Posterior vena cava (tissue), 2 donors: ENCODE data around the gene SERINC3. TPM values are rescaled to one million over a fixed set of nuclear protein-coding genes. Genes with fewer than 3 reads are reported as not detected.
"Not testable (repeated sequence)": the region's sequence is repeated elsewhere in the genome, so short reads cannot be mapped to it uniquely, and the experiment has no call there.

Experiments used
- DNase-seq: peaks from one replicate; pipeline ENCODE4 v3.0.0-alpha.2; 2020; ENCODE audit warnings: low spot score
- intact Hi-C, 2 donors: fragments of 100-400 bp; cut with DNase I; formaldehyde crosslinking; loops; one replicate each; pipeline versions ENCODE4 v1.14.1 to v1.14.2; 2022 to 2023
- total RNA-seq, 2 donors: library from RNA; stranded (reverse); fragmentation: NEBNext Ultra II Directional; extraction: Animal tissue kit (Norgen Biotek cat#: 25700); gene quantifications; one replicate each; pipeline ENCODE4 v1.2.1, GENCODE V29; 2021
- donor health status: DM: yes; HTN: yes; CAD: no.
- donor health status: DM: yes; HTN: yes; CAD: no.

The SERINC3 gene
- total RNA-seq, 2 donors from 2014 or later, result 95.0 to 104 TPM

DNA sequence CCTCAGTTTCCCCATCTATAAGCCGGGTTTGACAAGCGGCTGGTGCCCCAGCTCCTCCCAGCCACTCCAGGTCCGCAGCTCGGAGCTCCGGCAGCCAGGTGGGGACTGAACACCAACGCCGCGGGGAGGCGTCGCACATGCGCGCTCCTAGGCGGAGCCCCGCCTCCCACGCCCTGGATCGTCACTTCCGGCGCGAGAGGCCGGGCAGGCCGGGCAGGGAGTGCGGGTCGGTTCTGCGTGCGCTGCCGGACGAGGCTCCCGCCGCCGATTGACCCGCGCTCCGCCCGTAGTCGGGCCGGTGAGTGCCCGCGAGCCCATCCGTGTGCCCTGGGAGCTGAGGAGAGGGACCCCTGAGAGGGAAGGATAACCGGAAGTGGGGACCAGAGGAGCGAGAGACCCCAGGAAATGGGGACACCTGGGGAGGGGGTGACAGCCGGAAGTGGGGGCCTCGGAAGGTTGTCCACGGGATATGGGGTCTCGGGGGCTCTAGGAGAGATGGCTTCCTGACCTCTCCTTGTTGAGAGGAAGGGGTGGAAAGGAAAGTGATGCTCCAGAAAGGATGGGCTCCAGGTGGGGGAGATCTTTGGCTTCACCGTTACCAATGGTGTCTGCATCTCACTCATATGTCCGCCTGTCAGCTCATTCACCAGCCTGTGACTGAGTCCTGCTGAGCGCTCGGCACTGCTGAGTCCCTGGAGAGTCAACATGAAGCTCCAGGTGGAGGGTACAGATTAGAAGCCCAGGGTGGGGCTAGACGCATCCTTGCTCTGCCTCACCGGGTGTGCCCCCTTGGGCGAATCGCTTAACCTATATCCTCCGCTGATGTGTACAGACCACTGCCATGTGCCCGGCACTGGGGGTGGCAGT, 45.9 kb downstream of the SERINC3 start, which contains the start of gene TTPAL:
Gene TTPAL, plus strand, starts transcription at position 181 of the 867 bp plus-strand sequence. CDS start 4,126 bp downstream, outside the sequence.
- peak; percentile 96 for DNase-seq
- intact Hi-C loops, result loop anchor here in 1 of 2 donors (2.0 kb wide), 1 partner anchor 37 kb away; no protein-coding TSS in a partner anchor

DNA sequence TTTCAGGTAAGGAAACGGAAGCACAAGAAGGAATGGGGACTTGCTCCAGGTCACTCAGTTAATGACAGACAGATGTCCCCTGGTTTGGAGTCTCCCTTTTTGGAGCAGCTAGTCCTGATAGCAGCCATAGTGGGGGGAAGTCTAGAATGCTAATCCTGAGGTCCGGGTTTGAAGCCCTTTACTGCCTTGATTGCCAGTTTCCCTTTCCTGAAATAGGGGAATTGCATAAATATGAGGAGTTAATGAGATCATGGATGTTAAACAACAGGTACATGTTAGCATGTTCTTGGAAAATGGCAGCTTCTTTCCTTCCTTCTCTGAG, 46.5 kb downstream of the SERINC3 start:
- DNase-seq, result no peak
- intact Hi-C loops, result loop anchor here in 1 of 2 donors (2.0 kb wide), 1 partner anchor 37 kb away; no protein-coding TSS in a partner anchor

DNA sequence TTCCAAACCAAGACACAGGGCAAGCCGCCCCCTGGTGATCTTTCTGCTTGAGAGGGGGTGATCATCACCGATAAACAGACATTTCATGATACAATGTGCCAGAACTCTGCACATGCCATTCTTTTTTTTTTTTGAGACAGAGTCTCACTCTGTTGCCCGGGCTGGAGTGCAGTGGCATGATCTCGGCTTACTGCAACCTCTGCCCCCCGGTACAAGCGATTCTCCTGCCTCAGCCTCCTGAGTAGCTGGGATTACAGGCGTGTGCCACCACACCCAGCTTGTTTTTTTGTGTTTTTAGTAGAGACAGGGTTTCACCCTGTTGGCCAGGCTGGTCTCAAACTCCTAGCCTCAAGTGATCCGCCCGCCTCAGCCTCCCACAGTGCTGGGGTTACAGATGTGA, 49.6 kb downstream of the SERINC3 start:
- DNase-seq, intact Hi-C loops: not testable (repeated sequence)

DNA sequence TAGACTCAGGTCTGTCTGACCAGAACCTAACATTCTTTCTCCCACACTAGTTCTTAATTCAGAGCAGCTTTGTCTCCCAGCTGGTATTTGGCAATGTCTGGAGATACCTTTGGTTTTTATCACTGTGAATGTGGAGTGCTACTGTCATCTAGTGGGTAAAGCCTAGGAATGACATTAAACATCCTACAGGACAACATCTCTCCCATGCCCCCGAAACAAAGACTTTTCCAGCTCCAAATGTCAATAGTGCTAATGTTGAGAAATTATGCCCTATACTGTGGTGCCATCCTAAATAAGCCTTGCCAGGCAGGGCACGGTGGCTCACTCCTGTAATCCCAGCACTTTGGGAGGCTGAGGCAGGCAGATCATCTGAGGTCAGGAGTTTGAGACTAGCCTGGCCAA, 50.4 kb downstream of the SERINC3 start:
- no peak for DNase-seq
- intact Hi-C loops, result no loop called here

DNA sequence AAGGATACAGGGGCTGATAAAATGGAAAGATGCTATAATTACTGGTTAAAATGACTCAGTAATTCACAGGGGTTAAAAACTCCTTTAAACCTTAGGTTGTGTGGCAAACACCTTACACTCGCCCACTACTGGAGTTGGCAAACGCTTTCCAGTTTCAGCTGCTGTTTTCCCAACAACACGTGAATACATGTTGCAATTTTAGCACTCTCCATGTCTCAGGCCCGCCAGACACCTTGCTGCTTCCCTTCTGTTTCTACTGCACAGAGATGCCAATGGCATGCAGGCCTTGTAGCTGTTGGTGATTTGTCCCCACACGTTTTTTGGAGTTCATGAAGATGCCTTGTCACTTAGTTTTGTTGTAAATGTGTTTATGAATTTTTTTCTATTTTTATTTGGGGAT, 51.5 kb downstream of the SERINC3 start:
- intact Hi-C loops, result no loop called here
- DNase-seq, result no peak

DNA sequence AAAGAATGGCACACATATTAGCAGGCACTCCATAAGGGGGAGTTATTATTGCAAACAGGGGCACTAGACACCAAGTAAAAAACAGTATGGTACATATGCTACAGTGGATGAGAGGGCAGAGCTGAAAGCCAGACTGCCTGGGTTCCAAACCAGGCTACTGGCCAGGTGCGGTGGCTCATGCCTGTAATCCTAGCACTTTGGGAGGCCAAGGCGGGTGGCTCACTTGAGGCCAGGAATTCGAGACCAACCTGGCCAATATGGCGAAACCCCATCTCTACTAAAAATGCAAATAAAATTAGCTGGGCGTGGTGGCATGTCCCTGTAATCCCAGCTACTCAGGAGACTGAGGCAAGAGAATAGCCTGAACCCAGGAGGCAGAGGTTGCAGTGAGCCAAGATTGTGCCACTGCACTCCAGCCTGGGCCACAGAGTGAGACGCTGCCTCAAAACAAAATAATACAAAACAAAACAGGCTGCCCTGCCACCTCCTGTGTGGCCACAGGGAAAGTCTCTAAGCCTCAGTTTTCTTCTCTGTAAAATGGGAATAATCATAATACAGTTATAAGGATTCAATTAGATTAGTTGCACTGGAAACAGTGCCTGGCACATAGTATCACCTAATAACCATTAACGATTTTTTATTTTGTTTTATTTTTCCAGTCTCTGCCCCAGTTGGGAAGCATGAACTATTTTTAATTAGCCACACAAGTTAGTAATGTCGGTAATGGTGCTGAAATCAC, 53.7 kb downstream of the SERINC3 start:
- intact Hi-C loops, result no loop called here
- DNase-seq, result no peak

DNA sequence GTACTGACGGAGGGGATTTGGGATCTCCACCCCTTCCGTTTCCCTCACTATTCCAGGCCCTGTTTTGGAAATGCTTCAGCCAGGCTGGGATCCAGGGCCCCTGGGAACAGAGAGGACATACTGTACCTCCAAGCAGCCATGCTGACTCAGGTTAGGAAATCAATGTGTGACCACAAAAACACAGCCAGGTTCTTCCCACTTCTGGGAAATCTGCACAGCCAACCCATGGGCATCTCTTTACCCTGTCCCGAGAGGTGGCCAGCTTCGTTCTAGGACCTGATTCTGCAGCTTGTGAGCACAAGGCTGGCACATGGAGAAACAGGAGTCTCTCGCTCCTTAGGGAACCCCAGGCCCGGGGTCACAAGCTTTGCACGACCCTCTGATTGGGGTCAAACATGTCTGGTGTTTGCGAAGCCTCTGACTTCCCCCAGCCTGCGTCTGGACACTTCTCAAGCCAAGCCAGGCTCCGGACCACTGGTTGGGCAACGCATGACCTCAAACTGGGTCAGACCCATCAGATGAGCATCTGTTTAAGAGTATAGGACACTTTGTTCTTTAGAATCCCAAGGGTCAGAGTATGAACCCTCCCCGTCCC, 54.5 kb downstream of the SERINC3 start:
- intact Hi-C loops, result no loop called here
- peak; percentile 87 for DNase-seq

DNA sequence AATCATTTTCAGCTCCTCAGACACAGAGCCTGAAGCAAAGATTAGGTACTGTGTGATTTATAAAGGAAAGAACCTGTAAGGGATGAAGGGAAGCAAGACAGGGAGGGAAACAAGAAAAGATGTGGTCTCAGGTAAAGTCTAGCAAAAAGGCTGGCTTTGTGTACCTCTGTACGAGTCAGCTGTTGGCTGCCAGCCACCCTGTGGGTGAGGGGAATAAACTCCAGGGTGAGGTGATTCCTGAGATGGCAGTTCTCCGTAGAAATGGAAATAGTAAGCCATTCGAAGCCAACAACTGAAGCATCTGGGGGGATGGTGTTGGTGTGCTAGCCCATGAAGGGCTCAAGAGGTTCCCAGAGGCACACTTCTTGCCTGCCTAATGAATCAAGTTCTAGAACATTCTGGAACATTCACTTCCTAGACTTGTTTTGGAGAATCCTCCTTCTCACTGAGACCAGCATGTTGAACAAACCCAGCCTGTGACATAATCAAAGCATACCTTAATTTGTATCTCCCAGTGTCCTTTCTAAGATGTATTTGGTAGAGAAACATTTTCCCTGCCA, 56.8 kb downstream of the SERINC3 start:
- intact Hi-C loops, result no loop called here

DNA sequence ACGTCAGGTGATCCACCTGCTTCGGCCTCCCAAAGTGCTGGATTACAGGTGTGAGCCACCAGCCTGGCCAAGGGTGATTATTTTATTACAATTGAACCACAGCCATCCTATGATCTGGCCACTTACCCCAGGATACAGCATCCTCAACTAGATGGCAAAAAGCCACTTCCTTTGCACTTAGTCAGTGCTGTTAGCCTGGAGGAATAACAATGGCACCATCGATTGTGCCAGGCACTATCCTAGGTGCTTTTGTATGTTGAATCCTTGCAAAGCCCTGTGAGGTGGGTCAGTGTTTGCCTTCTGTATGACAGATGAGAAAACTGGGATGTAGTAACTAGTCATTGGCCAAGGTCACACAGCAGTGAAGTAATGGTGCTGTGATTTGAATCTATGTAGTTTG, 57.4 kb downstream of the SERINC3 start:
- no peak for DNase-seq
- intact Hi-C loops, result no loop called here

More for the DNA sequence above, 56.8 kb downstream of the SERINC3 start:
- no peak for DNase-seq

DNA sequence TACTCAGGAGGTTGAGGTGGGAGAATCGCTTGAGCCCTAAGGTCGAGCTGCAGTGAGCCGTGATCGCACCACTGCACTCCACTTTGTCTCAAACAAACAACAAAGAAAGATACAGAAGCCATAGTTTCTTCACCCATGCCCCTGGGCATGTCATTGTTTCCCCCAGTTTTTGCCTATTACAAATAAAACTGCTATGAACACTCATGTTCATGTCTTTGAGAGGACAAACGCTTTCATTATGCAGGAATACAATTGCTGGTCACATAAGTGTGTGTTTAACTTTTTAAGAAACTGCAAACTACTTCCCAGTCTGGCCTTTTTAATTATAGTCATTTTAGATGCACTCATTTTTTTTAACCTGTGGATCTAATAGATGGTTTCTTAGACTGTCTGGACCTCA, 58.4 kb downstream of the SERINC3 start:
- intact Hi-C loops, result no loop called here
- DNase-seq, result no peak

DNA sequence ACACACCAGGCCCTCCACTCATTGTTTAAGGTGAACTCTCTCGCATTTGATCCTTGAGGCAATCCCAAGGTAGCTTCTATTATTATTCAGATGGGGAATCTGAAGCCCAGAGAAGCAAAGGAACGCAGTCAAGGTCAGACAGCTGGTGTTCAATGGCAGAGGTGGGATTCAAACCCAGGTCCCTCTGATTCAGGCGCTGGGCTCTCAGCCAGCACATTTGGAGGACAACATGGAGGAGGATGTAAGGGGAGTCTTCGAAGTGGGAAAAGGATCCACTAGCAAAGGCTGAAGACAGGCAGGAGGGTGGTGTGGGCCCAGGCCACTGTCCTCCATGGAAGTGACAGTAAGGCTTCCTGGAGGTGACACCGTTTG, 60.1 kb downstream of the SERINC3 start:
- DNase-seq, result no peak
- intact Hi-C loops, result no loop called here

DNA sequence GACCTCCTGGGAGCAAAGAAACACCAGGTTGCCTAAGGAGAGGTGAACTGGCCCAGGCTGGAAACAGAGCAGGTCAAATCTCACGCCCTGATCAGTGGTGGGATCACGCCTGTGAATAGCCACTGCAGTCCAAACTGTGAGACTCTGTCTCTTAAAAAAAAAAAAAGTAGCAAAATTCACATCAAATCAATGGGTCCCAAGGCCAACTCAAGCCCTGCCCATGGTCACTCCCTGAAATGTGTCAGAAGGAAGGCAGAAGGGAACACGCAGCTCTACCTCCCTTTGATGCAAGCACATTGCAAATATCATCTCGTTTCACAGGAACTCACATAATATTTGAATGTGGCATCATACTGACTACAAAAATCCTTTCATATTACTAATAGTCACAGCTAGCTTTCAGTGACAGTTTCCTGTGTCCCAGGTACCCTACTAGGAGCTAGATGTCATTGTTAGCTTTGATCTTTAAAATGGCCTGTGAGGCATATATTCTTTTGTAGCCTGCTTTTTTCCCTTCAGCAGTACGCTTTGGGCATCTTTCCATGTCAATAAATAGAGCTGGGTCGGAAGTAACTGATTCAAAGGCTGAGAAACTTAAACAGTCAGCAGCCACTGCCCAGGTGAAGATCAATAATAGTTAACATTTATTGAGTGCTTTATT, 60.6 kb downstream of the SERINC3 start:
- intact Hi-C loops, result no loop called here

DNA sequence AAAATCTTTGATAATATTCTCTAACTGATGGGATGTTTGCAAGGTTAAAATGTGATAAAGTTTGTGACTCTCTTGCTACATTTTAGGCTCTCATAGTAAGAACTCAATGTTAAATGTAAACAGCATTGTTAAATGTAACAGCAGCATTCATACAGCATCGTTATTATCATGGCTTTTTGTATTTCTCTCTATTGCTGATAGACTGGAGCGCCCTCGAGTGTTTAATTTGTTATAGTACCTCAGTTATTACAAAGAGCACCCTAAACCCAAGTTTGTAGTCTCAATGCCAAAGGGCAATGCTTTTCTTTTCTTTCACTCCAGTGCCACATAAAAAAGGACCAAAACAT, 61.1 kb downstream of the SERINC3 start:
- no peak for DNase-seq
- intact Hi-C loops, result no loop called here

More for the DNA sequence above, 60.6 kb downstream of the SERINC3 start:
- DNase-seq, result no peak

DNA sequence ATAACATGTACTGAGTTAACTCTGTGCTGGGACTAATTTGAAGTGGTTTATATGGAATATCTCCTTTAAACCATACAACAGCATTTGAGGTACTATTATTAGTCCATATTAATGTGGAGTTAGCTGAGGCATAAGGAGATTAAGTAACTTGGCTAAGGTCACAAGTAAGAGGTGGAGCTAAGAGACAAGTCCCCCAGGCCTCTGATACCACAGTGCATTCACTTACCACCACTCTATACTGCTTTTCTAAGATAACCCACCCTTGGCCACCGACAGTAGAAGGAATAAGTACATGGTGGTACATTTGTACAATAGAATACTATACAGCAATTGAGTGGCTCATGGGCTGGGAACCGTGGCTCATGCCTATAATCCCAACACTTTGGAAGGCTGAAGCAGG, 62.6 kb downstream of the SERINC3 start:
- intact Hi-C loops, result no loop called here
- no peak for DNase-seq

DNA sequence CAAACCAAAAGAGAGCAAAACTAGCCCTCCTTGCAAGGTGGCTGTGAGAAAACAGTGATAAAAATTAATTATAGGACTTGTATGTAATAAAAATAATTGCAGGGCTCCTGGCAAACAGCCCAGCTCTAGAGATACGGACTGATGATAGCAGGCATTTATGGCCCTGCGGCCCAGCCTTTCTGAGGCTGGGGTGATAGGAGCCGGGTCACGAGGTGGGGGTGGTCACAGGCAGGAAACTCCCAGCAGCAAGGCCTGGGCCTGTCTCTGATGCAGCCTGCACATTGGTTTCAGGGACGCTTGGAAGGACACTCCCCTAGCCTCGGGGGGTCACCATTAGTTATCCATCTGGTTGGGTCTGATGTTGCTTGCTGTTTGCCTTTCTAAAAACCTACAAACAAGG, 64.9 kb downstream of the SERINC3 start:
- no peak for DNase-seq
- intact Hi-C loops, result no loop called here

DNA sequence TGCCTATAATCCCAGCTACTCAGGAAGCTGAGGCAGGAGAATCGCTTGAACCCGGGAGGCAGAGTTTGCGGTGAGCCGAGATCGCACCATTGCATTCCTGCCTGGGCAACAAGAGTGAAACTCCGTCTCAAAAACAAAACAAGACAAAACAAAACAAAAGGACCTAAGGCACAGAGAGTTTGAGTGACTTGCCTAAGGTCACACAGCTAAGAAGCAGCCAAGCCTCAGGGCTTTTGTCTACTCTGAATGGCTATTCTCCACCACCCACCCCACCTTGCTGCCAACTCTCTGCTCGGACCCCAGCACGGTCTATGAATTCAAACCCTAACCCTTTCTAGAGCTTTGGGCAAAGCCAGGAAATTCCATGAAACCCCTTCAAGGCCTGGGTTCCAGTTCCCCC, 65.3 kb downstream of the SERINC3 start:
- intact Hi-C loops, result no loop called here
- DNase-seq, result no peak

DNA sequence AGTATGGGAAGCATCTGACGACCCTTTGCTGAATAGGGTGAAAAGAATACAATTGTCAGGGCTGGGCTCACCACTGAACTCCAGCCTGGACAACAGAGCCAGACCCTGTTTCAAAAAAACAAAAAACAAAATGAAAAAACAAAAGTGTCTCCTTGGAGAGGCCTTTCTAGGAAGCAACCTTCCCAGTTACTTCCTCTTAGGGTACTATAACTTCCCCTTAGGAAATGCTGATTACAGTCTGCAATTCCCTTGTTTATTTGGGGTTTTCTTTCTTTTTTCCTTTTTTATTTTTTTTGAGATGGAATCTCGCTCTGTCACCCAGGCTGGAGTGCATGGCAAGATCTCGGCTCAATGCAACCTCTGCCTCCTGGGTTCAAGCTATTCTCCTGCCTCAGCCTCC, 66.7 kb downstream of the SERINC3 start:
- intact Hi-C loops, result no loop called here
- no peak for DNase-seq

DNA sequence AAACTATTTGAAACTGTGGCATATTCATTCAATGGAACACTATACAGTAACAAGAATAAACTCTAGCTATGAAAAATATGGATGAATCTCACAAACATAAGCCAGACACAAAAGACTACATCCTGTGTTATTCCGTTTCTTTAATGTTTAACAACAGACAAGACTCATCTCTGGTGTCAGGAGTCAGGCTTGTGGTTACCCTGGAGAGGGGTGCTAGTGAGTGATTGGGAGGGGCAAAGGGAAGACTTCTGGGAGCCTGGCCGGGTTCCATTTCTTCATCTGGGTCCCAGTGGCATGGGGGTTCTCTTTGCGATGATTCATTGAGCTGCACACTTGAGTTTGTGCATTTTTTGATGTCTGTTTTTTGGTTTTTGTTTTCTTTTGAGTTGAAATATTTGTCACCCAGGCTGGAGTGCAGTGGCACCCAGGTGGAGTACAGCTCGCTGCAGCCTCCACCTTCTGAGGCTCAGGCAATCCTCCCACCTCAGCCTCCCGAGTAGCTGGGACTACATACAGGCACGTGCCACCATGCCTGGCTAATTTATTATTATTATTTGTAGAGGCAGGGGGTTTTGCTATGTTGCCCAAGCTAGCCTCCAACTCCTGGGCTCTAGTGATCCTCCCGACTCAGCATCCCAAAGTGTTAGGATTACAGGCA, 67.4 kb downstream of the SERINC3 start:
- intact Hi-C loops, result no loop called here
- DNase-seq, result no peak

DNA sequence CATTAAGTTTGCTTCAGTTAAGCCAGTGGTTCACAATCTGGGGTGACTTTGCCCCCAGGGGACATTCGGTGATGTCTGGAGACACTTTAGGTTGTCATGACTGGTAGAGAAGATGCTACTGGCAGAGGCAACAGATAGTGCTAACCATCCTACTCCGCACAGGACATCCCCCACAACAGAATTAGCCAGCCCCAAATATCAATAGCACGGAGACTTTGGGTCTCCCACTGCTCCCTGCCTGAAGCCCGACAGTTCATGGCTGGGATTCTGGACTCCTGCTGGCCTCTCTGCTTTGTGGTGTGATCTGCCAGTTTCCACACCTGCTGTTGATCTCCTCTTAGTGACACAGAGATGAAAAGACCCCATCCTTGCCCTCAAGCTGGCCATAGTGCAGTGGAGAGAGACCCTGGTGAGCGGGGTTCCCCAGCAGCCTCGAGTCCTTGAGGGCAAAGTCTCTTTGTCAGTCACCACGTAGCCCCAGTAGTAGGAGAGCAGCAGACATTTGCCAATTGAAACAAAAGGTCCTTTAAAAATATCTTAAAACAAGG, 70.9 kb downstream of the SERINC3 start:
- DNase-seq, result no peak
- intact Hi-C loops, result no loop called here
